Measurements from ENCODE around the gene AQP7.

DNA sequence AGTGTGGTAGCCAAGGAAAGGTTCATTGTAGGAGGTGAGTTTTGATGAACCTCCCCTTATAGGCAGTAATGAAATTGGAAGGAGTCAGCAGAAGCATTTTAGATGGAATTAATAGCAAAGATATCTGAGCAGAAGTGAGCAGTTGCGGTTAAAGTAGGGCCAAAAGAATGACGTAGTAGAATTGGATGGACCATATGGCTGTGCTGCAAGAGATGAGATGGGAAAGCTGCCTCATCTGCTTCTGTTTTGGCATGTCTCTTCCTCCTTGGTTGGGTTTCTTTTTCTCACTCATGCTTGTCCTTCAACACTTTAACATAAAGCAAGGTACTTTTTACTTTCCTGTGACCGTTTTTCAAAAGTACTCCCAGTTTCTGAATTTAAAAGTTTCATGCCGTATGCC lies 55.8 kb downstream of the AQP7 start:
- TF ChIP-seq, protein P1, sequence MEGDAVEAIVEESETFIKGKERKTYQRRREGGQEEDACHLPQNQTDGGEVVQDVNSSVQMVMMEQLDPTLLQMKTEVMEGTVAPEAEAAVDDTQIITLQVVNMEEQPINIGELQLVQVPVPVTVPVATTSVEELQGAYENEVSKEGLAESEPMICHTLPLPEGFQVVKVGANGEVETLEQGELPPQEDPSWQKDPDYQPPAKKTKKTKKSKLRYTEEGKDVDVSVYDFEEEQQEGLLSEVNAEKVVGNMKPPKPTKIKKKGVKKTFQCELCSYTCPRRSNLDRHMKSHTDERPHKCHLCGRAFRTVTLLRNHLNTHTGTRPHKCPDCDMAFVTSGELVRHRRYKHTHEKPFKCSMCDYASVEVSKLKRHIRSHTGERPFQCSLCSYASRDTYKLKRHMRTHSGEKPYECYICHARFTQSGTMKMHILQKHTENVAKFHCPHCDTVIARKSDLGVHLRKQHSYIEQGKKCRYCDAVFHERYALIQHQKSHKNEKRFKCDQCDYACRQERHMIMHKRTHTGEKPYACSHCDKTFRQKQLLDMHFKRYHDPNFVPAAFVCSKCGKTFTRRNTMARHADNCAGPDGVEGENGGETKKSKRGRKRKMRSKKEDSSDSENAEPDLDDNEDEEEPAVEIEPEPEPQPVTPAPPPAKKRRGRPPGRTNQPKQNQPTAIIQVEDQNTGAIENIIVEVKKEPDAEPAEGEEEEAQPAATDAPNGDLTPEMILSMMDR (IDR thresholded peaks at IDR 0.05): no peak
- no peak for TF ChIP-seq POLR2A (IDR thresholded peaks at IDR 0.05)
